ENCODE results near the gene MYOC.
A peak's percentile ranks its signal among the peaks of the same experiment; 100 is the strongest.
"Not testable (repeated sequence)": the region's sequence is repeated elsewhere in the genome, so short reads cannot be mapped to it uniquely, and the experiment has no call there.

MYOC gene

GRCh38 chr1:171652234-171652822, at the start of gene MYOC:
MYOC (minus strand) TSS chr1:171652688; CDS start chr1:171652611, 77 bp downstream.
- Histone ChIP-seq H3K4me1 (ENCODE audit: control insufficient read depth in 5 of 5, insufficient read depth in 5 of 5, low read length in 5 of 5) (peaks cover 13 to 37% (median 24%) of the 10 kb centered on the region in 5 donors), H3K27ac (ENCODE audit: low read depth, low read length) (peak within 1 kb of the TSS; percentile 59), H3K36me3 (ENCODE audit: control insufficient read depth in 5 of 5, insufficient read depth in 5 of 5, low read length in 5 of 5) (no peaks in the 10 kb centered on the region), H3K27me3 (ENCODE audit: control insufficient read depth in 5 of 5, insufficient read depth in 4 of 5, low read length in 5 of 5) (no peaks in the 10 kb centered on the region), H3K9ac (ENCODE audit: low read length in 5 of 5) (peak within 1 kb of the TSS in 1 of 5 donors; percentile 38), H3K9me3 (ENCODE audit: control insufficient read depth in 5 of 5, low read length in 5 of 5) (no peaks in the 10 kb centered on the region), H3K4me3 (ENCODE audit: low read depth in 1 of 5, low read length in 5 of 5) (peak within 1 kb of the TSS in 2 of 5 donors; percentile 17 to 41)

GRCh38 chr1:171699531-171699930, 47.0 kb upstream of the MYOC start:
- Histone ChIP-seq H3K36me3 (ENCODE audit: control insufficient read depth in 5 of 5, insufficient read depth in 5 of 5, low read length in 5 of 5) (peaks cover 3 to 22% (median 16%) of the 10 kb centered on the region in 5 donors), H3K27me3 (ENCODE audit: control insufficient read depth in 5 of 5, insufficient read depth in 4 of 5, low read length in 5 of 5) (no peaks in the 10 kb centered on the region), H3K4me3 (ENCODE audit: low read depth in 1 of 5, low read length in 5 of 5) (no peak overlapping the region), H3K4me1 (ENCODE audit: control insufficient read depth in 5 of 5, insufficient read depth in 5 of 5, low read length in 5 of 5) (no peaks in the 10 kb centered on the region), H3K9me3 (ENCODE audit: control insufficient read depth in 5 of 5, low read length in 5 of 5) (peaks cover 0 to 4% (median 0%) of the 10 kb centered on the region in 5 donors), H3K9ac (ENCODE audit: low read length in 5 of 5) (no peak overlapping the region), H3K27ac (ENCODE audit: low read depth, low read length) (no peak overlapping the region)

GRCh38 chr1:171695772-171696171, 43.3 kb upstream of the MYOC start:
- H3K4me1 ChIP-seq (ENCODE audit: control insufficient read depth in 5 of 5, insufficient read depth in 5 of 5, low read length in 5 of 5); H3K9me3 ChIP-seq (ENCODE audit: control insufficient read depth in 5 of 5, low read length in 5 of 5): not testable (repeated sequence)
- H3K36me3 ChIP-seq (ENCODE audit: control insufficient read depth in 5 of 5, insufficient read depth in 5 of 5, low read length in 5 of 5), result peaks cover 0 to 12% (median 5%) of the 10 kb centered on the region in 5 donors

GRCh38 chr1:171693541-171693940, 41.1 kb upstream of the MYOC start:
- not testable (repeated sequence) for H3K27me3 ChIP-seq (ENCODE audit: control insufficient read depth in 5 of 5, insufficient read depth in 4 of 5, low read length in 5 of 5)

More at GRCh38 chr1:171695772-171696171, 43.3 kb upstream of the MYOC start:
- not testable (repeated sequence) for H3K9ac ChIP-seq (ENCODE audit: low read length in 5 of 5); H3K27me3 ChIP-seq (ENCODE audit: control insufficient read depth in 5 of 5, insufficient read depth in 4 of 5, low read length in 5 of 5); H3K4me3 ChIP-seq (ENCODE audit: low read depth in 1 of 5, low read length in 5 of 5); H3K27ac ChIP-seq (ENCODE audit: low read depth, low read length)

GRCh38 chr1:171683870-171684269, 31.4 kb upstream of the MYOC start:
- Histone ChIP-seq H3K4me1 (ENCODE audit: control insufficient read depth in 5 of 5, insufficient read depth in 5 of 5, low read length in 5 of 5) (no peaks in the 10 kb centered on the region), H3K9ac (ENCODE audit: low read length in 5 of 5) (no peak overlapping the region), H3K27ac (ENCODE audit: low read depth, low read length) (no peak overlapping the region), H3K9me3 (ENCODE audit: control insufficient read depth in 5 of 5, low read length in 5 of 5) (no peaks in the 10 kb centered on the region), H3K36me3 (ENCODE audit: control insufficient read depth in 5 of 5, insufficient read depth in 5 of 5, low read length in 5 of 5) (no peaks in the 10 kb centered on the region), H3K4me3 (ENCODE audit: low read depth in 1 of 5, low read length in 5 of 5) (no peak overlapping the region), H3K27me3 (ENCODE audit: control insufficient read depth in 5 of 5, insufficient read depth in 4 of 5, low read length in 5 of 5) (no peaks in the 10 kb centered on the region)

More at GRCh38 chr1:171693541-171693940, 41.1 kb upstream of the MYOC start:
- not testable (repeated sequence) for H3K36me3 ChIP-seq (ENCODE audit: control insufficient read depth in 5 of 5, insufficient read depth in 5 of 5, low read length in 5 of 5); H3K27ac ChIP-seq (ENCODE audit: low read depth, low read length); H3K9me3 ChIP-seq (ENCODE audit: control insufficient read depth in 5 of 5, low read length in 5 of 5); H3K9ac ChIP-seq (ENCODE audit: low read length in 5 of 5); H3K4me3 ChIP-seq (ENCODE audit: low read depth in 1 of 5, low read length in 5 of 5); H3K4me1 ChIP-seq (ENCODE audit: control insufficient read depth in 5 of 5, insufficient read depth in 5 of 5, low read length in 5 of 5)

GRCh38 chr1:171680339-171680738, 27.9 kb upstream of the MYOC start:
- no peak overlapping the region for H3K4me3 ChIP-seq (ENCODE audit: low read depth in 1 of 5, low read length in 5 of 5)

GRCh38 chr1:171676823-171677222, 24.3 kb upstream of the MYOC start:
- H3K9me3 ChIP-seq (ENCODE audit: control insufficient read depth in 5 of 5, low read length in 5 of 5), result no peaks in the 10 kb centered on the region
- H3K9ac ChIP-seq (ENCODE audit: low read length in 5 of 5), result no peak overlapping the region
- no peak overlapping the region for H3K4me3 ChIP-seq (ENCODE audit: low read depth in 1 of 5, low read length in 5 of 5)
- peaks cover 0 to 15% (median 5%) of the 10 kb centered on the region in 5 donors for H3K4me1 ChIP-seq (ENCODE audit: control insufficient read depth in 5 of 5, insufficient read depth in 5 of 5, low read length in 5 of 5)
- H3K27ac ChIP-seq (ENCODE audit: low read depth, low read length), result no peak overlapping the region
- H3K36me3 ChIP-seq (ENCODE audit: control insufficient read depth in 5 of 5, insufficient read depth in 5 of 5, low read length in 5 of 5), result no peaks in the 10 kb centered on the region
- no peaks in the 10 kb centered on the region for H3K27me3 ChIP-seq (ENCODE audit: control insufficient read depth in 5 of 5, insufficient read depth in 4 of 5, low read length in 5 of 5)

More at GRCh38 chr1:171680339-171680738, 27.9 kb upstream of the MYOC start:
- H3K9me3 ChIP-seq (ENCODE audit: control insufficient read depth in 5 of 5, low read length in 5 of 5), result no peaks in the 10 kb centered on the region
- H3K36me3 ChIP-seq (ENCODE audit: control insufficient read depth in 5 of 5, insufficient read depth in 5 of 5, low read length in 5 of 5), result no peaks in the 10 kb centered on the region
- H3K27ac ChIP-seq (ENCODE audit: low read depth, low read length), result no peak overlapping the region
- no peaks in the 10 kb centered on the region for H3K27me3 ChIP-seq (ENCODE audit: control insufficient read depth in 5 of 5, insufficient read depth in 4 of 5, low read length in 5 of 5)
- H3K9ac ChIP-seq (ENCODE audit: low read length in 5 of 5), result no peak overlapping the region
- H3K4me1 ChIP-seq (ENCODE audit: control insufficient read depth in 5 of 5, insufficient read depth in 5 of 5, low read length in 5 of 5), result peaks cover 0 to 2% (median 0%) of the 10 kb centered on the region in 5 donors

GRCh38 chr1:171674431-171675405, 22.2 kb upstream of the MYOC start:
- Histone ChIP-seq H3K9me3 (ENCODE audit: control insufficient read depth in 5 of 5, low read length in 5 of 5) (no peaks in the 10 kb centered on the region), H3K36me3 (ENCODE audit: control insufficient read depth in 5 of 5, insufficient read depth in 5 of 5, low read length in 5 of 5) (no peaks in the 10 kb centered on the region), H3K4me1 (ENCODE audit: control insufficient read depth in 5 of 5, insufficient read depth in 5 of 5, low read length in 5 of 5) (peaks cover 0 to 15% (median 5%) of the 10 kb centered on the region in 5 donors), H3K27ac (ENCODE audit: low read depth, low read length) (peak overlapping the region; percentile 2), H3K27me3 (ENCODE audit: control insufficient read depth in 5 of 5, insufficient read depth in 4 of 5, low read length in 5 of 5) (no peaks in the 10 kb centered on the region), H3K4me3 (ENCODE audit: low read depth in 1 of 5, low read length in 5 of 5) (no peak overlapping the region), H3K9ac (ENCODE audit: low read length in 5 of 5) (peak overlapping the region in 2 of 5 donors; percentile 30 to 42)

GRCh38 chr1:171670739-171671138, 18.3 kb upstream of the MYOC start:
- Histone ChIP-seq H3K9me3 (ENCODE audit: control insufficient read depth in 5 of 5, low read length in 5 of 5) (no peaks in the 10 kb centered on the region), H3K27ac (ENCODE audit: low read depth, low read length) (no peak overlapping the region), H3K4me3 (ENCODE audit: low read depth in 1 of 5, low read length in 5 of 5) (no peak overlapping the region), H3K36me3 (ENCODE audit: control insufficient read depth in 5 of 5, insufficient read depth in 5 of 5, low read length in 5 of 5) (no peaks in the 10 kb centered on the region), H3K27me3 (ENCODE audit: control insufficient read depth in 5 of 5, insufficient read depth in 4 of 5, low read length in 5 of 5) (no peaks in the 10 kb centered on the region), H3K4me1 (ENCODE audit: control insufficient read depth in 5 of 5, insufficient read depth in 5 of 5, low read length in 5 of 5) (peaks cover 0 to 15% (median 5%) of the 10 kb centered on the region in 5 donors), H3K9ac (ENCODE audit: low read length in 5 of 5) (no peak overlapping the region)

GRCh38 chr1:171668372-171668771, 15.9 kb upstream of the MYOC start:
- Histone ChIP-seq H3K36me3 (ENCODE audit: control insufficient read depth in 5 of 5, insufficient read depth in 5 of 5, low read length in 5 of 5) (no peaks in the 10 kb centered on the region), H3K4me3 (ENCODE audit: low read depth in 1 of 5, low read length in 5 of 5) (no peak overlapping the region), H3K27me3 (ENCODE audit: control insufficient read depth in 5 of 5, insufficient read depth in 4 of 5, low read length in 5 of 5) (no peaks in the 10 kb centered on the region), H3K4me1 (ENCODE audit: control insufficient read depth in 5 of 5, insufficient read depth in 5 of 5, low read length in 5 of 5) (no peaks in the 10 kb centered on the region), H3K27ac (ENCODE audit: low read depth, low read length) (no peak overlapping the region), H3K9me3 (ENCODE audit: control insufficient read depth in 5 of 5, low read length in 5 of 5) (no peaks in the 10 kb centered on the region), H3K9ac (ENCODE audit: low read length in 5 of 5) (no peak overlapping the region)

Data from subcutaneous abdominal adipose tissue (tissue), 5 donors.